OCI-LY1 (cell line): ENCODE data around the gene KRT6B.
"Not testable (repeated sequence)": the region's sequence is repeated elsewhere in the genome, so short reads cannot be mapped to it uniquely, and the experiment has no call there.

Experiments
- H2AFZ ChIP-seq: fragments of 200-600 bp; sonication (generic), shearing (Covaris generic); 2 replicates; pipeline ENCODE4 v1.6.0; 2014; ENCODE audit warnings: antibody characterized with exemption, mild to moderate bottlenecking, low read length
- H3F3A ChIP-seq: fragments of 200-600 bp; sonication (generic), shearing (Covaris generic); 2 replicates; pipeline ENCODE4 v1.6.0; 2014; ENCODE audit warnings: mild to moderate bottlenecking, antibody characterized with exemption, low read length, moderate library complexity; ENCODE audit not compliant: insufficient read depth
- H3K27ac ChIP-seq: fragments of 200-600 bp; sonication (generic); 2 replicates; pipeline ENCODE4 v1.5.1; 2014; ENCODE audit warnings: low read length, mixed run types, mild to moderate bottlenecking, low read depth; ENCODE audit not compliant: poor library complexity, severe bottlenecking
- H3K27me3 ChIP-seq: fragments of 200-600 bp; sonication (generic); 2 replicates; pipeline ENCODE4 v1.6.0; 2014; ENCODE audit warnings: antibody characterized with exemption, mild to moderate bottlenecking, low read length, moderate library complexity; ENCODE audit not compliant: insufficient read depth
- H3K36me3 ChIP-seq: fragments of 200-600 bp; sonication (generic); 2 replicates; pipeline ENCODE4 v1.6.1; 2014; ENCODE audit warnings: mild to moderate bottlenecking, antibody characterized with exemption, low read length, moderate library complexity, mixed read lengths; ENCODE audit not compliant: insufficient read depth
- H3K4me1 ChIP-seq: fragments of 200-600 bp; sonication (generic); 2 replicates; pipeline ENCODE4 v1.5.1; 2014; ENCODE audit warnings: mild to moderate bottlenecking, low read length, moderate library complexity; ENCODE audit not compliant: insufficient read depth, severe bottlenecking
- H3K4me2 ChIP-seq: fragments of 200-600 bp; sonication (generic), shearing (Covaris generic); 2 replicates; pipeline ENCODE4 v1.6.1; 2014; ENCODE audit warnings: low read length
- H3K4me3 ChIP-seq: fragments of 200-600 bp; sonication (generic); 2 replicates; pipeline ENCODE4 v1.5.1; 2014; ENCODE audit warnings: low read length, low read depth, mild to moderate bottlenecking, mixed read lengths; ENCODE audit not compliant: poor library complexity, severe bottlenecking
- H3K79me2 ChIP-seq: fragments of 200-600 bp; shearing (Covaris generic); 2 replicates; pipeline ENCODE4 v1.6.1; 2016; ENCODE audit warnings: mixed run types, low read length, mixed read lengths; ENCODE audit not compliant: insufficient read depth
- H3K9ac ChIP-seq: fragments of 200-600 bp; sonication (generic), shearing (Covaris generic); 2 replicates; pipeline ENCODE4 v1.6.1; 2014; ENCODE audit warnings: mild to moderate bottlenecking, low read length, mixed read lengths
- H3K9me2 ChIP-seq: fragments of 200-600 bp; sonication (generic), shearing (Covaris generic); 2 replicates; pipeline ENCODE4 v1.6.1; 2014; ENCODE audit warnings: low read depth, mild to moderate bottlenecking, low read length, mixed read lengths
- H3K9me3 ChIP-seq: fragments of 200-600 bp; shearing (Covaris generic); 2 replicates; pipeline ENCODE4 v1.6.1; 2014; ENCODE audit warnings: low read length, mixed read lengths
- H4K20me1 ChIP-seq: fragments of 200-600 bp; sonication (generic), shearing (Covaris generic); 2 replicates; pipeline ENCODE4 v1.6.0; 2016; ENCODE audit warnings: mild to moderate bottlenecking, low read length; ENCODE audit not compliant: insufficient read depth
- CTCF ChIP-seq: fragments of 200-600 bp; sonication (generic), shearing (Covaris generic); IDR thresholded peaks from 2 replicates; pipeline ENCODE4 v1.5.1; 2017; ENCODE audit warnings: mild to moderate bottlenecking, antibody characterized with exemption, low read length, moderate library complexity, mixed read lengths
- EZH2 ChIP-seq: fragments of 200-600 bp; sonication (generic), shearing (Covaris generic); IDR thresholded peaks from 2 replicates; pipeline ENCODE4 v1.8.0; 2017; ENCODE audit warnings: borderline replicate concordance, mixed run types, mild to moderate bottlenecking, antibody characterized with exemption, low read length, moderate library complexity, mixed read lengths

Gene KRT6B

GRCh38 chr12:52452101-52452500, at the start of gene KRT6B:
Gene KRT6B (minus strand): TSS chr12:52452146. CDS start chr12:52452078, 68 bp downstream.
- Histone ChIP-seq H3K36me3 (no peaks in the 10 kb centered on the region), H3K79me2 (no peaks in the 10 kb centered on the region), H3K9ac (no peak within 1 kb of the TSS), H3K4me3 (no peak within 1 kb of the TSS), H3K9me2 (no peaks in the 10 kb centered on the region), H3K4me1 (no peaks in the 10 kb centered on the region), H3K4me2 (no peak within 1 kb of the TSS), H3K27ac (no peak within 1 kb of the TSS), H2AFZ (no peak within 1 kb of the TSS), H4K20me1 (no peaks in the 10 kb centered on the region), H3F3A (no peaks in the 10 kb centered on the region), H3K27me3 (no peaks in the 10 kb centered on the region), H3K9me3 (no peaks in the 10 kb centered on the region)
- TF ChIP-seq CTCF (no peak), EZH2 (no peak)

- H3K27ac ChIP-seq, result no peak overlapping the region
- H4K20me1 ChIP-seq, result no peaks in the 10 kb centered on the region
- no peaks in the 10 kb centered on the region for H3K9me2 ChIP-seq
- no peaks in the 10 kb centered on the region for H3K27me3 ChIP-seq
- H3K4me2 ChIP-seq, result no peak overlapping the region
- H3K4me1 ChIP-seq, result no peaks in the 10 kb centered on the region
- no peak overlapping the region for H3K9ac ChIP-seq
- no peaks in the 10 kb centered on the region for H3K36me3 ChIP-seq
- no peaks in the 10 kb centered on the region for H3K79me2 ChIP-seq
- no peak for TF ChIP-seq CTCF
- no peak overlapping the region for H3K4me3 ChIP-seq
- H3F3A ChIP-seq, result no peaks in the 10 kb centered on the region
- H2AFZ ChIP-seq, result no peak overlapping the region
- no peaks in the 10 kb centered on the region for H3K9me3 ChIP-seq
These were observed 49.5 kb upstream of the KRT6B start for GRCh38 chr12:52501490-52501889.

GRCh38 chr12:52500574-52500973, 48.6 kb upstream of the KRT6B start:
- H3K27ac ChIP-seq, H3K4me2 ChIP-seq, H3K4me1 ChIP-seq, H3K27me3 ChIP-seq, H2AFZ ChIP-seq, H3K4me3 ChIP-seq, H3F3A ChIP-seq, H3K36me3 ChIP-seq, H3K9ac ChIP-seq, H3K9me2 ChIP-seq, H4K20me1 ChIP-seq, H3K79me2 ChIP-seq, H3K9me3 ChIP-seq: not testable (repeated sequence)

- H3K9me3 ChIP-seq, result no peaks in the 10 kb centered on the region
- H3F3A ChIP-seq, result no peaks in the 10 kb centered on the region
- no peaks in the 10 kb centered on the region for H3K4me1 ChIP-seq
- H3K27ac ChIP-seq, result no peak overlapping the region
- H3K79me2 ChIP-seq, result no peaks in the 10 kb centered on the region
- H3K9ac ChIP-seq, result no peak overlapping the region
- no peak overlapping the region for H3K4me3 ChIP-seq
- H3K9me2 ChIP-seq, result no peaks in the 10 kb centered on the region
- no peak overlapping the region for H2AFZ ChIP-seq
- no peak overlapping the region for H3K4me2 ChIP-seq
- H3K36me3 ChIP-seq, result no peaks in the 10 kb centered on the region
- H3K27me3 ChIP-seq, result no peaks in the 10 kb centered on the region
- H4K20me1 ChIP-seq, result no peaks in the 10 kb centered on the region
- TF ChIP-seq EZH2 (no peak), CTCF (no peak)
These were observed 48.0 kb upstream of the KRT6B start for GRCh38 chr12:52499806-52500560.
